IMR-90 (cell line): ENCODE data around the gene PSMD11. TPM values are rescaled to one million over a fixed set of nuclear protein-coding genes. Genes with fewer than 3 reads are reported as not detected.

Source experiments
- ATAC-seq: fragments of 200-7000 bp; cut with Tn5 transposase; 2 replicates; pipeline ENCODE4 v1.9.1; 2020; ENCODE audit warnings: low read depth, mild to moderate bottlenecking, moderate library complexity
- BruUV-seq: library from RNA; stranded (reverse); fragments of 400-500 nt; replicated peaks from 2 replicates; lab custom pipeline; 2021; lab: Mats Ljungman, UMichigan
- CTCF ChIA-PET: fragments of 300-600 bp; formaldehyde crosslinking; extraction: SDS; loops from one replicate; lab custom pipeline; 2021; ENCODE audit warnings: antibody characterized with exemption; lab: Yijun Ruan, JAX
- POLR2A ChIA-PET: fragments of 300-600 bp; sonication (Branson Sonifier 250); formaldehyde crosslinking; loops from one replicate; lab custom pipeline; 2022; ENCODE audit warnings: antibody characterized with exemption; ENCODE audit not compliant: unreplicated experiment; lab: Charles Lee
- DNase-seq: peaks from one replicate; pipeline ENCODE4 v3.0.0; 2013
- H2AFZ ChIP-seq: replicated peaks from 2 replicates; pipeline ENCODE3; 2013; ENCODE audit warnings: low read length, mild to moderate bottlenecking; ENCODE audit not compliant: poor library complexity
- H2AK5ac ChIP-seq: 2 replicates; pipeline ENCODE4 v1.6.1; 2013; ENCODE audit warnings: low read depth, low read length, inconsistent platforms
- H2AK9ac ChIP-seq: replicated peaks from 2 replicates; pipeline ENCODE3; 2013; ENCODE audit warnings: mild to moderate bottlenecking, low read depth, low read length, moderate library complexity; ENCODE audit not compliant: poor library complexity
- H2BK120ac ChIP-seq: 2 replicates; pipeline ENCODE4 v1.6.1; 2013; ENCODE audit warnings: low read depth, low read length, inconsistent platforms
- H2BK15ac ChIP-seq: 3 replicates; pipeline ENCODE4 v1.6.1; 2013; ENCODE audit warnings: low read depth, low read length, inconsistent platforms
- H2BK20ac ChIP-seq: 2 replicates; pipeline ENCODE4 v1.6.1; 2013; ENCODE audit warnings: low read depth, mild to moderate bottlenecking, inconsistent platforms, low read length, moderate library complexity
- H2BK5ac ChIP-seq: 2 replicates; pipeline ENCODE4 v1.6.1; 2013; ENCODE audit warnings: mild to moderate bottlenecking, low read depth, low read length, inconsistent platforms; ENCODE audit not compliant: poor library complexity, severe bottlenecking
- H3K14ac ChIP-seq: replicated peaks from 2 replicates; pipeline ENCODE4 v1.6.1; 2013; ENCODE audit warnings: low read depth, low read length, inconsistent platforms
- H3K18ac ChIP-seq: 2 replicates; pipeline ENCODE4 v1.6.1; 2013; ENCODE audit warnings: low read depth, low read length, control low read depth
- H3K23ac ChIP-seq: 2 replicates; pipeline ENCODE4 v1.6.1; 2013; ENCODE audit warnings: low read depth, low read length, inconsistent platforms
- H3K27ac ChIP-seq: 2 replicates; pipeline ENCODE4 v1.5.1; 2013; ENCODE audit warnings: mild to moderate bottlenecking, control low read depth, low read length; ENCODE audit not compliant: insufficient read depth
- H3K27me3 ChIP-seq: 2 replicates; pipeline ENCODE4 v1.6.1; 2013; ENCODE audit warnings: low read length; ENCODE audit not compliant: control insufficient read depth, insufficient read depth
- H3K36me3 ChIP-seq: 2 replicates; pipeline ENCODE4 v1.6.1; 2013; ENCODE audit warnings: low read length, mixed read lengths; ENCODE audit not compliant: control insufficient read depth, insufficient read depth
- H3K4ac ChIP-seq: 2 replicates; pipeline ENCODE4 v1.6.1; 2013; ENCODE audit warnings: low read depth, low read length, inconsistent platforms
- H3K4me1 ChIP-seq: 2 replicates; pipeline ENCODE4 v1.6.1; 2013; ENCODE audit warnings: low read length, mixed read lengths; ENCODE audit not compliant: control insufficient read depth, insufficient read depth
- H3K4me2 ChIP-seq: 2 replicates; pipeline ENCODE4 v1.6.1; 2013; ENCODE audit warnings: low read depth, mild to moderate bottlenecking, control low read depth, low read length, moderate library complexity
- H3K4me3 ChIP-seq: 2 replicates; pipeline ENCODE4 v1.5.1; 2013; ENCODE audit warnings: low read depth, mild to moderate bottlenecking, control low read depth, low read length, moderate library complexity; ENCODE audit not compliant: insufficient read depth
- H3K56ac ChIP-seq: 2 replicates; pipeline ENCODE4 v1.6.1; 2013; ENCODE audit warnings: low read length, inconsistent platforms; ENCODE audit not compliant: insufficient read depth; ENCODE audit errors: extremely low read depth
- H3K79me1 ChIP-seq, 2 experiments: 2 replicates each; pipeline ENCODE4 v1.6.1; 2013; ENCODE audit warnings: low read length in 2 of 2, inconsistent platforms in 1 of 2, low read depth in 1 of 2
- H3K9ac ChIP-seq: 2 replicates; pipeline ENCODE4 v1.6.1; 2013; ENCODE audit warnings: low read depth, low read length, control low read depth
- H3K9me1 ChIP-seq: 2 replicates; pipeline ENCODE4 v1.6.1; 2013; ENCODE audit warnings: low read length, inconsistent platforms; ENCODE audit not compliant: insufficient read depth
- H3K9me3 ChIP-seq: 2 replicates; pipeline ENCODE4 v1.6.1; 2013; ENCODE audit warnings: low read length; ENCODE audit not compliant: control insufficient read depth, insufficient read depth
- H4K20me1 ChIP-seq: 2 replicates; pipeline ENCODE4 v1.6.1; 2013; ENCODE audit warnings: low read length, inconsistent platforms; ENCODE audit not compliant: insufficient read depth
- H4K5ac ChIP-seq: 2 replicates; pipeline ENCODE4 v1.6.1; 2013; ENCODE audit warnings: mild to moderate bottlenecking, low read depth, low read length, control low read depth
- H4K8ac ChIP-seq, 2 experiments: 2 replicates each; pipeline ENCODE4 v1.6.1; 2013; ENCODE audit warnings: low read depth in 2 of 2, low read length in 2 of 2, control low read depth in 1 of 2, inconsistent platforms in 1 of 2
- H4K91ac ChIP-seq: 2 replicates; pipeline ENCODE4 v1.6.1; 2013; ENCODE audit warnings: low read depth, low read length, inconsistent platforms; ENCODE audit not compliant: insufficient read depth
- BHLHE40 ChIP-seq: fragments of 150-350 bp; IDR thresholded peaks from 2 replicates; pipeline ENCODE4 v1.6.1; 2016; ENCODE audit warnings: mild to moderate bottlenecking, low read depth, low read length
- CEBPB ChIP-seq: IDR thresholded peaks from 2 replicates; pipeline ENCODE4 v1.6.1; 2012; ENCODE audit warnings: low read depth, low read length, improper control_type of control experiment
- CTCF ChIP-seq: conservative IDR thresholded peaks from 2 replicates; pipeline ENCODE4 v1.5.1; 2012; ENCODE audit warnings: mild to moderate bottlenecking, low read depth, low read length, improper control_type of control experiment
- ELK1 ChIP-seq: fragments of 150-350 bp; IDR thresholded peaks from 2 replicates; pipeline ENCODE4 v1.6.1; 2016; ENCODE audit warnings: low read depth, mild to moderate bottlenecking, low read length, moderate library complexity, borderline replicate concordance
- FOS ChIP-seq: fragments of 150-350 bp; IDR thresholded peaks from 2 replicates; pipeline ENCODE4 v1.6.1; 2016; ENCODE audit warnings: low read depth, low read length
- MAFK ChIP-seq: IDR thresholded peaks from 2 replicates; pipeline ENCODE4 v1.6.1; 2012; ENCODE audit warnings: low read depth, low read length, improper control_type of control experiment
- MXI1 ChIP-seq: IDR thresholded peaks from 2 replicates; pipeline ENCODE4 v1.6.1; 2012; ENCODE audit warnings: low read depth, mild to moderate bottlenecking, low read length, moderate library complexity, borderline replicate concordance
- POLR2A ChIP-seq: IDR thresholded peaks from 2 replicates; pipeline ENCODE4 v1.6.1; 2012; ENCODE audit warnings: mild to moderate bottlenecking, low read depth, low read length
- RAD21 ChIP-seq: IDR thresholded peaks from 2 replicates; pipeline ENCODE4 v1.6.1; 2012; ENCODE audit warnings: low read length, improper control_type of control experiment
- RCOR1 ChIP-seq: IDR thresholded peaks from 2 replicates; pipeline ENCODE4 v1.6.1; 2012; ENCODE audit warnings: mild to moderate bottlenecking, low read length, improper control_type of control experiment; ENCODE audit not compliant: insufficient replicate concordance
- RFX5 ChIP-seq: IDR thresholded peaks from 2 replicates; pipeline ENCODE4 v1.8.0; 2012; ENCODE audit warnings: low read depth, mild to moderate bottlenecking, low read length, moderate library complexity
- SMC3 ChIP-seq: fragments of 150-350 bp; IDR thresholded peaks from 2 replicates; pipeline ENCODE4 v1.6.1; 2016; ENCODE audit warnings: low read depth, mild to moderate bottlenecking, antibody characterized with exemption, low read length, moderate library complexity
- USF2 ChIP-seq: fragments of 150-350 bp; IDR thresholded peaks from 2 replicates; pipeline ENCODE4 v1.6.1; 2017; ENCODE audit warnings: mild to moderate bottlenecking, antibody characterized with exemption, low read length, low read depth
- WGBS, 2 experiments: methylation state at CpG; one replicate each; pipeline versions ENCODE4 v1.1.5 to v1.1.7; 2013; ENCODE audit warnings: missing lambda C conversion rate in 2 of 2; ENCODE audit not compliant: insufficient read length in 1 of 2; ENCODE audit errors: extremely low coverage in 2 of 2; 5-methylcytosine and 5-hydroxymethylcytosine counted together
- dilution Hi-C: fragments of 300-500 bp; cut with HindIII; formaldehyde crosslinking; loops from one replicate; pipeline ENCODE4 v1.14.3; 2018; ENCODE audit warnings: low sequenced_read_pairs; ENCODE audit not compliant: unreplicated experiment
- in situ Hi-C: fragments of 300-500 bp; cut with MboI; formaldehyde crosslinking; loops from 3 replicates; pipeline ENCODE4 v1.14.3; 2019; ENCODE audit warnings: low sequenced_read_pairs, inconsistent platforms, mixed read lengths
- intact Hi-C: fragments of 100-400 bp; cut with micrococcal nuclease; formaldehyde crosslinking; loops from 2 replicates; pipeline ENCODE4 v1.10.0; 2022
- polyA plus RNA-seq, 3 experiments: library from polyadenylated mRNA; depleted of rRNA; stranded (reverse); fragments of >200 nt; gene quantifications; 2 replicates each; pipeline ENCODE4 v1.2.3, GENCODE V29; 2012; ENCODE audit warnings: low replicate concordance in 1 of 3
- total RNA-seq: library from RNA; depleted of rRNA; stranded (reverse); fragments of >200 nt; gene quantifications from 2 replicates; pipeline ENCODE4 v1.2.3, GENCODE V29; 2012

PSMD11 gene
- total and polyA plus RNA-seq, 2 of the 4 experiments (the other 2 are of a cell fraction), result 64.7 to 85.9 TPM

- 100% methylated on average over 1 of the region's 4 CpGs; no CpG with 5 or more reads in 1 of the 2 experiments for WGBS, 2 experiments
Observed at GRCh38 chr17:32460054-32460453, 15.7 kb downstream of the PSMD11 start.

More at GRCh38 chr17:32460054-32460453, 15.7 kb downstream of the PSMD11 start:
- no peaks in the 10 kb centered on the region for H3K9me1 ChIP-seq
- CTCF ChIA-PET, result interaction anchor here (0.5 kb wide), 1 partner anchor 47 kb away, joined by 3 read pairs; no protein-coding TSS in a partner anchor
- no peak overlapping the region for H4K91ac ChIP-seq
- no peak overlapping the region for H3K18ac ChIP-seq
- no peak overlapping the region for H3K56ac ChIP-seq
- H4K8ac ChIP-seq, result no peak overlapping the region
- dilution Hi-C loops (no loop called here), intact Hi-C loops (no loop called here), in situ Hi-C loops (no loop called here)
- no peak overlapping the region for H4K5ac ChIP-seq
- no peak overlapping the region for H2AK5ac ChIP-seq
- H3K36me3 ChIP-seq, result peaks cover 38% of the 10 kb centered on the region
- no peak overlapping the region for H3K14ac ChIP-seq
- no peak overlapping the region for H2BK5ac ChIP-seq
- BruUV-seq, result no TSS peak
- no peak overlapping the region for H3K23ac ChIP-seq
- H2AK9ac ChIP-seq, result no peak overlapping the region
- no peak for TF ChIP-seq POLR2A
- TF ChIP-seq SMC3, result no peak
- TF ChIP-seq MXI1, result no peak
- no peak for TF ChIP-seq FOS
- no peak for TF ChIP-seq CEBPB
- TF ChIP-seq RAD21, result no peak
- no peak for TF ChIP-seq BHLHE40
- TF ChIP-seq USF2, result no peak
- TF ChIP-seq MAFK, result no peak
- no peak for TF ChIP-seq RCOR1
- TF ChIP-seq RFX5, result no peak
- TF ChIP-seq ELK1, result no peak
- no peak for TF ChIP-seq CTCF
- H3K27me3 ChIP-seq, result no peaks in the 10 kb centered on the region
- H3K9me3 ChIP-seq, result no peaks in the 10 kb centered on the region
- DNase-seq (no peak), ATAC-seq (no peak)
- POLR2A ChIA-PET, result no interaction called here
- H2AFZ ChIP-seq, result no peak overlapping the region
- H3K9ac ChIP-seq, result no peak overlapping the region
- no peak overlapping the region for H3K4me2 ChIP-seq
- H3K4ac ChIP-seq, result no peak overlapping the region
- peaks cover 36 to 42% of the 10 kb centered on the region in 2 experiments for H3K79me1 ChIP-seq
- H3K4me3 ChIP-seq, result no peak overlapping the region
- peaks cover 34% of the 10 kb centered on the region for H4K20me1 ChIP-seq
- H2BK15ac ChIP-seq, result no peak overlapping the region
- H3K27ac ChIP-seq, result no peak overlapping the region
- H3K4me1 ChIP-seq, result peaks cover 1% of the 10 kb centered on the region; the same call in 1 of the 2 replicates
- H2BK20ac ChIP-seq, result no peak overlapping the region
- H2BK120ac ChIP-seq, result no peak overlapping the region
